Osteocyte (in vitro differentiated cells): ENCODE data around the gene SPATA31D4. TPM values are rescaled to one million over a fixed set of nuclear protein-coding genes. Genes with fewer than 3 reads are reported as not detected.
"Not testable (repeated sequence)": the region's sequence is repeated elsewhere in the genome, so short reads cannot be mapped to it uniquely, and the experiment has no call there.

ENCODE experiments used
- DNase-seq: peaks from one replicate; pipeline ENCODE4 v3.0.0; 2021; ENCODE audit warnings: mixed read lengths; ENCODE audit not compliant: unreplicated experiment; ENCODE audit errors: extremely low spot score
- H3K27ac Mint-ChIP-seq: one replicate; pipeline ENCODE4 v1.8.0; 2021; ENCODE audit warnings: mild to moderate bottlenecking, mixed read lengths; ENCODE audit not compliant: unreplicated experiment
- H3K27me3 Mint-ChIP-seq: one replicate; pipeline ENCODE4 v1.8.0; 2021; ENCODE audit warnings: mixed read lengths; ENCODE audit not compliant: unreplicated experiment
- H3K36me3 Mint-ChIP-seq: one replicate; pipeline ENCODE4 v1.8.0; 2021; ENCODE audit warnings: mixed read lengths; ENCODE audit not compliant: unreplicated experiment
- H3K4me1 Mint-ChIP-seq: one replicate; pipeline ENCODE4 v1.8.0; 2021; ENCODE audit warnings: mixed read lengths; ENCODE audit not compliant: unreplicated experiment
- H3K4me3 Mint-ChIP-seq: one replicate; pipeline ENCODE4 v1.8.0; 2021; ENCODE audit warnings: mild to moderate bottlenecking, moderate library complexity, mixed read lengths; ENCODE audit not compliant: unreplicated experiment
- H3K9me3 Mint-ChIP-seq: one replicate; pipeline ENCODE4 v1.8.0; 2021; ENCODE audit warnings: mixed read lengths; ENCODE audit not compliant: unreplicated experiment
- CTCF ChIP-seq: fragments of 200-600 bp; sonication (generic); IDR thresholded peaks from 2 replicates; pipeline ENCODE4 v1.5.0; 2021; ENCODE audit warnings: antibody characterized with exemption, mild to moderate bottlenecking, moderate library complexity
- total RNA-seq: library from RNA; stranded (reverse); gene quantifications from 2 replicates; pipeline ENCODE4 v1.2.1, GENCODE V29; 2021

Gene SPATA31D4
- total RNA-seq, 1 donor from 2014 or later: not detected

GRCh38 chr9:81943393-81943792 is 15.2 kb downstream of the SPATA31D4 start, which contains the start of gene SPATA31D3:
SPATA31D3 (plus strand) TSS chr9:81943500; CDS start chr9:81943586, 86 bp downstream.
- not testable (repeated sequence) for H3K36me3 Mint-ChIP-seq, H3K9me3 Mint-ChIP-seq, H3K4me3 Mint-ChIP-seq, H3K4me1 Mint-ChIP-seq, H3K27ac Mint-ChIP-seq, H3K27me3 Mint-ChIP-seq, DNase-seq

- H3K9me3 Mint-ChIP-seq, H3K36me3 Mint-ChIP-seq, DNase-seq, H3K4me1 Mint-ChIP-seq, H3K27ac Mint-ChIP-seq, H3K4me3 Mint-ChIP-seq: not testable (repeated sequence)
- peaks cover 15% of the 10 kb centered on the region for H3K27me3 Mint-ChIP-seq
Measured at GRCh38 chr9:81948650-81949049, 20.4 kb downstream of the SPATA31D4 start.

- TF ChIP-seq CTCF: no peak
Measured at GRCh38 chr9:81953096-81953495, 24.9 kb downstream of the SPATA31D4 start.

GRCh38 chr9:81955625-81956024 is 27.4 kb downstream of the SPATA31D4 start:
- H3K4me3 Mint-ChIP-seq: no peak overlapping the region
- no peaks in the 10 kb centered on the region for H3K4me1 Mint-ChIP-seq
- no peak for TF ChIP-seq CTCF
- H3K36me3 Mint-ChIP-seq: peaks cover 4% of the 10 kb centered on the region
- no peak overlapping the region for H3K27ac Mint-ChIP-seq
- peaks cover 22% of the 10 kb centered on the region for H3K9me3 Mint-ChIP-seq
- H3K27me3 Mint-ChIP-seq: no peaks in the 10 kb centered on the region
- DNase-seq: no peak

More at GRCh38 chr9:81953096-81953495, 24.9 kb downstream of the SPATA31D4 start:
- DNase-seq: no peak
- H3K36me3 Mint-ChIP-seq: peaks cover 4% of the 10 kb centered on the region
- no peak overlapping the region for H3K4me3 Mint-ChIP-seq
- H3K4me1 Mint-ChIP-seq: no peaks in the 10 kb centered on the region
- H3K27ac Mint-ChIP-seq: no peak overlapping the region
- peaks cover 15% of the 10 kb centered on the region for H3K27me3 Mint-ChIP-seq
- peaks cover 22% of the 10 kb centered on the region for H3K9me3 Mint-ChIP-seq

- Mint-ChIP-seq H3K4me3 (no peak overlapping the region), H3K4me1 (no peaks in the 10 kb centered on the region), H3K9me3 (peaks cover 3% of the 10 kb centered on the region), H3K27me3 (no peaks in the 10 kb centered on the region), H3K36me3 (no peaks in the 10 kb centered on the region), H3K27ac (no peak overlapping the region)
- no peak for TF ChIP-seq CTCF
- no peak for DNase-seq
Measured at GRCh38 chr9:81964218-81965171, 36.3 kb downstream of the SPATA31D4 start.

GRCh38 chr9:81968026-81968425 is 39.8 kb downstream of the SPATA31D4 start:
- Mint-ChIP-seq H3K9me3 (peaks cover 3% of the 10 kb centered on the region), H3K4me3 (no peak overlapping the region), H3K36me3 (no peaks in the 10 kb centered on the region), H3K4me1 (no peaks in the 10 kb centered on the region), H3K27ac (no peak overlapping the region), H3K27me3 (no peaks in the 10 kb centered on the region)
- no peak for TF ChIP-seq CTCF
- DNase-seq: no peak
